Measurements from ENCODE around the gene MEX3D.

DNA sequence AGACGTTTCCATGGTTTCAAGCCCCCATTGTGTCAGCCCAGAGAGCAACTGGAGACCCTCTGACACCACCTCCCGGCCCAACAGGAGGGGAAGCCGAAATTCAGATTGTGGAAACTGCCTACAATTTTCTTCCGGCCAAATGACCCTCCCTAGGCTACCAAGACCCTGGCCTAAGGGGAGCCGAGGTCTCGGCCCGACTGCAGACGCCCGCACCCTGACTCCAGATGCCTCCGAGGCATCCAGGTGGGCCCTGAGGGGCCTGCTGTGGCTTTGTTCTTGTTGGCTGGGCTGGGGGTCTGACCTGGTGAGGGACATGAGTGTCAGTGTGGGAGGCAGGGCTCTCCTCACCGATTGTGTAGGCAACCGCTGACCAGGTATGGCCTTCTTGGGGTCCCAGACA, 9.6 kb downstream of the MEX3D start:
- TF ChIP-seq YY1 (IDR thresholded peaks at IDR 0.05; ENCODE audit: extremely low read depth, insufficient replicate concordance, low read depth, low read length) (no peak), POLR2A (IDR thresholded peaks at IDR 0.05; ENCODE audit: borderline replicate concordance, extremely low read depth, insufficient read depth, insufficient read length) (no peak), POLR2AphosphoS5 (IDR thresholded peaks at IDR 0.05; ENCODE audit: low read depth, low read length) (no peak), EZH2phosphoT487 (IDR thresholded peaks at IDR 0.05; ENCODE audit: borderline replicate concordance) (no peak), ZFX (IDR thresholded peaks at IDR 0.05) (no peak), JUND (IDR thresholded peaks at IDR 0.05) (no peak), CEBPB (IDR thresholded peaks at IDR 0.05; ENCODE audit: low read depth) (no peak), FOSL1 (IDR thresholded peaks at IDR 0.05; ENCODE audit: low read depth) (no peak), EZH2 (IDR thresholded peaks at IDR 0.05) (no peak), SRF (IDR thresholded peaks at IDR 0.05; ENCODE audit: low read depth) (no peak), SIN3A (IDR thresholded peaks at IDR 0.05; ENCODE audit: low read depth) (no peak)
- TF ChIP-seq, protein P1, sequence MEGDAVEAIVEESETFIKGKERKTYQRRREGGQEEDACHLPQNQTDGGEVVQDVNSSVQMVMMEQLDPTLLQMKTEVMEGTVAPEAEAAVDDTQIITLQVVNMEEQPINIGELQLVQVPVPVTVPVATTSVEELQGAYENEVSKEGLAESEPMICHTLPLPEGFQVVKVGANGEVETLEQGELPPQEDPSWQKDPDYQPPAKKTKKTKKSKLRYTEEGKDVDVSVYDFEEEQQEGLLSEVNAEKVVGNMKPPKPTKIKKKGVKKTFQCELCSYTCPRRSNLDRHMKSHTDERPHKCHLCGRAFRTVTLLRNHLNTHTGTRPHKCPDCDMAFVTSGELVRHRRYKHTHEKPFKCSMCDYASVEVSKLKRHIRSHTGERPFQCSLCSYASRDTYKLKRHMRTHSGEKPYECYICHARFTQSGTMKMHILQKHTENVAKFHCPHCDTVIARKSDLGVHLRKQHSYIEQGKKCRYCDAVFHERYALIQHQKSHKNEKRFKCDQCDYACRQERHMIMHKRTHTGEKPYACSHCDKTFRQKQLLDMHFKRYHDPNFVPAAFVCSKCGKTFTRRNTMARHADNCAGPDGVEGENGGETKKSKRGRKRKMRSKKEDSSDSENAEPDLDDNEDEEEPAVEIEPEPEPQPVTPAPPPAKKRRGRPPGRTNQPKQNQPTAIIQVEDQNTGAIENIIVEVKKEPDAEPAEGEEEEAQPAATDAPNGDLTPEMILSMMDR (IDR thresholded peaks at IDR 0.05 in 2 of 3, conservative IDR thresholded peaks at IDR 0.05 in 1 of 3; ENCODE audit: borderline replicate concordance in 1 of 3, insufficient read depth in 1 of 3, low read depth in 2 of 3, low read length in 2 of 3) = no peak
- TF ChIP-seq, protein P2, sequence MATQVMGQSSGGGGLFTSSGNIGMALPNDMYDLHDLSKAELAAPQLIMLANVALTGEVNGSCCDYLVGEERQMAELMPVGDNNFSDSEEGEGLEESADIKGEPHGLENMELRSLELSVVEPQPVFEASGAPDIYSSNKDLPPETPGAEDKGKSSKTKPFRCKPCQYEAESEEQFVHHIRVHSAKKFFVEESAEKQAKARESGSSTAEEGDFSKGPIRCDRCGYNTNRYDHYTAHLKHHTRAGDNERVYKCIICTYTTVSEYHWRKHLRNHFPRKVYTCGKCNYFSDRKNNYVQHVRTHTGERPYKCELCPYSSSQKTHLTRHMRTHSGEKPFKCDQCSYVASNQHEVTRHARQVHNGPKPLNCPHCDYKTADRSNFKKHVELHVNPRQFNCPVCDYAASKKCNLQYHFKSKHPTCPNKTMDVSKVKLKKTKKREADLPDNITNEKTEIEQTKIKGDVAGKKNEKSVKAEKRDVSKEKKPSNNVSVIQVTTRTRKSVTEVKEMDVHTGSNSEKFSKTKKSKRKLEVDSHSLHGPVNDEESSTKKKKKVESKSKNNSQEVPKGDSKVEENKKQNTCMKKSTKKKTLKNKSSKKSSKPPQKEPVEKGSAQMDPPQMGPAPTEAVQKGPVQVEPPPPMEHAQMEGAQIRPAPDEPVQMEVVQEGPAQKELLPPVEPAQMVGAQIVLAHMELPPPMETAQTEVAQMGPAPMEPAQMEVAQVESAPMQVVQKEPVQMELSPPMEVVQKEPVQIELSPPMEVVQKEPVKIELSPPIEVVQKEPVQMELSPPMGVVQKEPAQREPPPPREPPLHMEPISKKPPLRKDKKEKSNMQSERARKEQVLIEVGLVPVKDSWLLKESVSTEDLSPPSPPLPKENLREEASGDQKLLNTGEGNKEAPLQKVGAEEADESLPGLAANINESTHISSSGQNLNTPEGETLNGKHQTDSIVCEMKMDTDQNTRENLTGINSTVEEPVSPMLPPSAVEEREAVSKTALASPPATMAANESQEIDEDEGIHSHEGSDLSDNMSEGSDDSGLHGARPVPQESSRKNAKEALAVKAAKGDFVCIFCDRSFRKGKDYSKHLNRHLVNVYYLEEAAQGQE (IDR thresholded peaks at IDR 0.05; ENCODE audit: low read depth) = no peak

All from HCT116 (cell line).